SJCRH30 (cell line): ENCODE results near the gene PBX1. TPM values are rescaled to one million over a fixed set of nuclear protein-coding genes. Genes with fewer than 3 reads are reported as not detected.

Experiments
- DNase-seq, 2 experiments: peaks; one replicate each; pipeline ENCODE4 v3.0.0-alpha.2; 2015 to 2020
- H3K27ac ChIP-seq: fragments of 250-450 bp; sonication (Bioruptor Pico); 2 replicates; pipeline ENCODE4 v1.5.1; 2020; ENCODE audit warnings: mild to moderate bottlenecking, moderate library complexity
- H3K27me3 ChIP-seq: fragments of 250-450 bp; sonication (Bioruptor Pico); 2 replicates; pipeline ENCODE4 v1.5.1; 2020; ENCODE audit warnings: mild to moderate bottlenecking, moderate library complexity
- H3K36me3 ChIP-seq: fragments of 250-450 bp; sonication (Bioruptor Pico); 2 replicates; pipeline ENCODE4 v1.5.1; 2020; ENCODE audit warnings: mild to moderate bottlenecking, moderate library complexity
- H3K4me1 ChIP-seq: fragments of 250-450 bp; sonication (Bioruptor Pico); 2 replicates; pipeline ENCODE4 v1.5.1; 2020; ENCODE audit warnings: mild to moderate bottlenecking, moderate library complexity
- H3K4me3 ChIP-seq: fragments of 250-450 bp; sonication (Bioruptor Pico); 2 replicates; pipeline ENCODE4 v1.5.1; 2020; ENCODE audit warnings: mild to moderate bottlenecking, moderate library complexity
- H3K9me3 ChIP-seq: fragments of 250-450 bp; sonication (Bioruptor Pico); replicated peaks from 2 replicates; pipeline ENCODE4 v1.5.1; 2020; ENCODE audit warnings: mild to moderate bottlenecking, moderate library complexity
- total RNA-seq: library from RNA; depleted of rRNA; stranded (reverse); fragments of >200 nt; shearing (Covaris generic); gene quantifications from 2 replicates; pipeline ENCODE4 v1.2.3, GENCODE V29; 2014

PBX1 gene
- total RNA-seq, 1 experiment from 2014 or later: 39.0 TPM

GRCh38 chr1:164868990-164869389 lies 310.0 kb downstream of the PBX1 start:
- H3K9me3 ChIP-seq: no peaks in the 10 kb centered on the region
- H3K4me3 ChIP-seq: no peak overlapping the region
- H3K4me1 ChIP-seq: no peaks in the 10 kb centered on the region
- H3K36me3 ChIP-seq: no peaks in the 10 kb centered on the region
- DNase-seq: no peak
- H3K27ac ChIP-seq: no peak overlapping the region
- no peaks in the 10 kb centered on the region for H3K27me3 ChIP-seq

DNA sequence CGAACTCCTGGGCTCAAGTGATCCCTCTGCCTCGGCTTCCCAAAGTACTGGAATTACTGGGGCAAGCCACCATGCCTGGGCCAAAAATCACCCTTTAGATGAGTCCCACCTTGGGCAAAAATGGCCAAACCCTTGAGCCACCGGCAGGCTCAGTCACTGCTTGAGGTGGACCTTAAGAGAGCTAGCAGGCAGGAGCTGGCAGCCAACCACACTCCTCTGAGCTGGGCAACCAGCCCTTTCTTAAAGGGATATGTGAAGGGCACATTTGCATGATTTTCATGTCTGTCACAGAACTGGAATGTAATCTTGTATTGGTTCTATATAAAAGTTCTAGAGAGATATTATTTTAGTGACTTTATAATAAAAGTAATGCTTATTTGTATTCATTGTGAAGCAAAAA lies 316.5 kb downstream of the PBX1 start:
- no peak overlapping the region for H3K4me3 ChIP-seq
- DNase-seq: no peak
- H3K4me1 ChIP-seq: no peaks in the 10 kb centered on the region
- H3K27me3 ChIP-seq: no peaks in the 10 kb centered on the region
- H3K27ac ChIP-seq: no peak overlapping the region
- H3K36me3 ChIP-seq: no peaks in the 10 kb centered on the region
- H3K9me3 ChIP-seq: no peaks in the 10 kb centered on the region

DNA sequence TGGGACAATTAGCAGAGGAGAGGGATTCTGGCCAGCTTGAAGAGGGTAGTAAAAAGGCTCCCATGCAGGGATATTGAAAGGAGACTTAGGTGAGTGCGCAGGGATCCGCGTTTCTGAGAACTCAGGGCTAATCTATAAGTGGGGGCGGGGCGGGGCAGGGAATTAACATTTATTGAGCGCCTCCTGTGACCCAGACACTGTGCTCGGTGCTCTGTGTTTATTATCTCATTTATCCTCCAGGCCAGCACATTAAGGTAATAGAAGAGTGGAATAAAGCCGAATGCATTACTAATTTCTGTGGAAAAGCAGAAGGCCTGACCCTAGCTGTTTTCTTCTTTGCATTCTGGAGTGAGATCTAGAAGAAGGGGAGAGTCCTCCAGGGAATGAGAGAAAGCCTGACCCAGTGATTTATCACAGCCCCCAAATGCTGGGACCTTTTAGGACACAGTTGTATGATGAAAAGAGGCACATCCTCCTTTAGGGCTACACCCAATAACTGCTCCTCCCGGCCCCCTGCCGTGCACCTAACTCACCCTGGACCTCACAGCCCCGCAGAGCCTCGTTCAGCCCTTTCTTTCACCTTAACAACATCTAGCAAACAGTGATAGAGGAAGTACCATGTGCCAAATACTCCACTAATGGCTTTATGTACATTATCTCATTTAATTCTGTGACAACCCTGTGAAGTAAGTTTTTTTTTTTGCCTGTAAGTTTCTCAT lies 317.6 kb downstream of the PBX1 start:
- H3K27me3 ChIP-seq: no peaks in the 10 kb centered on the region
- no peak overlapping the region for H3K4me3 ChIP-seq
- H3K36me3 ChIP-seq: no peaks in the 10 kb centered on the region
- H3K9me3 ChIP-seq: no peaks in the 10 kb centered on the region
- no peak for DNase-seq
- H3K27ac ChIP-seq: no peak overlapping the region
- no peaks in the 10 kb centered on the region for H3K4me1 ChIP-seq

GRCh38 chr1:164880199-164880598 lies 321.2 kb downstream of the PBX1 start:
- Histone ChIP-seq H3K9me3 (no peaks in the 10 kb centered on the region), H3K27ac (no peak overlapping the region), H3K36me3 (no peaks in the 10 kb centered on the region), H3K4me3 (no peak overlapping the region), H3K4me1 (no peaks in the 10 kb centered on the region), H3K27me3 (no peaks in the 10 kb centered on the region)
- no peak for DNase-seq

DNA sequence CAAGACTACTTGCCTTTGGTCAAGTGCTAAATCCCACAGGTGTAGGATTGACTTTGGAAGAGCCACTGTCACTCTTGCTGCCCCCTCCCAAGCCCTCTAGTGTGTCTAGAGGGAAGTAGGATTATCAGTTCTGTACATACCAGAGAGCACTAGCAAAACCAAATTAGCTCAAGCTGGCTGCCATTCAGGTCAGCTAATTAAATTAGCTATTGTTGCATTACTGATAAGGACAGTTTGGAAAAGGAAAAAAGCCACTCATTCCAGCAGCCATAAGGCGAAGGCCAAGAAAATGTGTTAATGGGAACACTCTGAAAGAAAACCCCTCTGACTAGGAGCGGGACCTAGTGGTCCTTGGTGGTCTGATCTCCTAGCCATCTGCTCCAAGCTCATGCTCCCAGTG lies 321.7 kb downstream of the PBX1 start:
- Histone ChIP-seq H3K27me3 (no peaks in the 10 kb centered on the region), H3K27ac (no peak overlapping the region), H3K9me3 (no peaks in the 10 kb centered on the region), H3K4me1 (no peaks in the 10 kb centered on the region), H3K36me3 (no peaks in the 10 kb centered on the region), H3K4me3 (no peak overlapping the region)
- no peak for DNase-seq

DNA sequence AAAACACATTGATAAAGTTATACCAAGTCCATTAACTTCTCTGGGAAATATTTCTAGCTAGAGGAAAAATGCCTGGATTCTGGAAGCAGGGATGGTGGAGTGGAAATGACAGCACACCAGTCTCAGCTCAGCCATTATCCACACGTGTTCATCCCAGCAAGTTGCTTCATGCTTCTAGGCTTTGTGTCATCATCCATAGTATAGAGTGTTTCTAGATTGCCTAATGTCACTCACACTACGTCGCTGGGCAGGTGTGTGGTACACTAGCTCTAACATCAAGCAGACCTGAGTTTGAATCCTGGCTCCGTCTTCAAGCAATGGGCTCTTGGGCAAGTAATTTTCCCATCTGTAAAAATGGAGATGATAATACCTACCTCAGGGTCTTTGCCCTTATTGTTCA lies 326.3 kb downstream of the PBX1 start:
- no peak overlapping the region for H3K27ac ChIP-seq
- no peaks in the 10 kb centered on the region for H3K4me1 ChIP-seq
- H3K4me3 ChIP-seq: no peak overlapping the region
- no peaks in the 10 kb centered on the region for H3K9me3 ChIP-seq
- DNase-seq: no peak
- no peaks in the 10 kb centered on the region for H3K36me3 ChIP-seq
- no peaks in the 10 kb centered on the region for H3K27me3 ChIP-seq

- Histone ChIP-seq H3K27ac (no peak overlapping the region), H3K4me1 (no peaks in the 10 kb centered on the region), H3K4me3 (no peak overlapping the region), H3K27me3 (no peaks in the 10 kb centered on the region), H3K36me3 (no peaks in the 10 kb centered on the region), H3K9me3 (no peaks in the 10 kb centered on the region)
- no peak for DNase-seq
Measured at GRCh38 chr1:164886101-164886500, 327.1 kb downstream of the PBX1 start.

DNA sequence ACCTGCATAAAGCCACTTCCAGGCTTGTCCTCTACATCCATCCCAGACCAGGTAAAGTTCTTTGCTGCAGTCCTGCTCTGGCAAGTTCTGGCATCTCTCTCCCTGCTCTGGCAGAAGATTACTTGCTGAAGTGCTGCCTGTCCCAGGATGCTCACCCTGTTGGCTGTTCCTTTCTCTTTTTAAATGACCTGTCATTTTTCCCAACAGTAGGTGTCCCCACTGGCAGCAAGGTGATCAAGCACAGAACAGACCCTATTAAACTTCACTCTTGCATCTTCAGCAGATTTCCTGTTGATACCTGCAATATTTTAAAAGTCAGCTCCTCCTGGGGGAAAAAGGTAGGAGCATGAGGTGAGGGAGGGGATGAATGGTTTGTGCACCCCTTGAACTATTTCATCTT lies 332.6 kb downstream of the PBX1 start:
- H3K27ac ChIP-seq: no peak overlapping the region
- no peaks in the 10 kb centered on the region for H3K36me3 ChIP-seq
- H3K9me3 ChIP-seq: no peaks in the 10 kb centered on the region
- H3K4me3 ChIP-seq: no peak overlapping the region
- no peaks in the 10 kb centered on the region for H3K27me3 ChIP-seq
- no peak for DNase-seq
- no peaks in the 10 kb centered on the region for H3K4me1 ChIP-seq

- Histone ChIP-seq H3K4me3 (no peak overlapping the region), H3K9me3 (no peaks in the 10 kb centered on the region)
- no peak for DNase-seq
Measured at GRCh38 chr1:164895026-164895912, 336.3 kb downstream of the PBX1 start.

GRCh38 chr1:164901031-164901430 lies 342.0 kb downstream of the PBX1 start:
- Histone ChIP-seq H3K4me1 (no peaks in the 10 kb centered on the region), H3K27me3 (no peaks in the 10 kb centered on the region), H3K27ac (no peak overlapping the region), H3K9me3 (no peaks in the 10 kb centered on the region), H3K4me3 (no peak overlapping the region), H3K36me3 (no peaks in the 10 kb centered on the region)
- DNase-seq: no peak

More at GRCh38 chr1:164895026-164895912, 336.3 kb downstream of the PBX1 start:
- no peaks in the 10 kb centered on the region for H3K36me3 ChIP-seq
- no peak overlapping the region for H3K27ac ChIP-seq
- no peaks in the 10 kb centered on the region for H3K4me1 ChIP-seq
- no peaks in the 10 kb centered on the region for H3K27me3 ChIP-seq
